GM23248 (cell line): Measurements from ENCODE around the gene LRRC75A.

Experiments
- EZH2 ChIP-seq: fragments of 200-600 bp; sonication (generic); IDR thresholded peaks from 2 replicates; pipeline ENCODE4 v1.6.1; 2018; ENCODE audit warnings: antibody characterized with exemption, mild to moderate bottlenecking; ENCODE audit not compliant: insufficient read depth, poor library complexity, severe bottlenecking
- EZH2phosphoT487 ChIP-seq: fragments of 200-600 bp; sonication (generic); IDR thresholded peaks from 2 replicates; pipeline ENCODE4 v1.6.1; 2018; ENCODE audit warnings: antibody characterized with exemption, moderate library complexity, mild to moderate bottlenecking, low read depth; ENCODE audit not compliant: insufficient read depth

GRCh38 chr17:16491703-16492612 is at the start of gene LRRC75A:
- no peak for TF ChIP-seq EZH2
- TF ChIP-seq EZH2phosphoT487, result no peak
